Coronary artery (tissue), 2 donors: ENCODE results near the gene TBX18.

Source experiments
- DNase-seq: peaks from one replicate; pipeline ENCODE4 v3.0.0-alpha.2; 2017; ENCODE audit warnings: low spot score
- H3K27ac ChIP-seq, 2 donors: fragments of 200-600 bp; sonication (generic); one replicate each; pipeline ENCODE4 v1.5.1; 2016 to 2019
- H3K4me3 ChIP-seq: fragments of 200-600 bp; sonication (generic); 2 replicates; pipeline ENCODE4 v1.5.1; 2016; ENCODE audit warnings: mild to moderate bottlenecking, moderate library complexity
- CTCF ChIP-seq: fragments of 200-600 bp; sonication (generic); IDR thresholded peaks from one replicate; pipeline ENCODE4 v1.5.1; 2019; ENCODE audit warnings: antibody characterized with exemption

TBX18 gene

GRCh38 chr6:84638286-84638685 lies 126.1 kb downstream of the TBX18 start:
- no peak for DNase-seq
- no peak overlapping the region for H3K4me3 ChIP-seq
- no peak overlapping the region for H3K27ac ChIP-seq
- TF ChIP-seq CTCF: no peak
